B cell (primary cell): Measurements from ENCODE around the gene TMED5. TPM values are rescaled to one million over a fixed set of nuclear protein-coding genes. Genes with fewer than 3 reads are reported as not detected.
A peak's percentile ranks its signal among the peaks of the same experiment; 100 is the strongest.
"Not testable (repeated sequence)": the region's sequence is repeated elsewhere in the genome, so short reads cannot be mapped to it uniquely, and the experiment has no call there.

ENCODE experiments used
- ATAC-seq: fragments of 200-7000 bp; cut with Tn5 transposase; one replicate; pipeline ENCODE4 v1.10.0; 2021; ENCODE audit warnings: low read depth, mild to moderate bottlenecking, moderate number of reproducible peaks, moderate library complexity
- CTCF ChIA-PET: fragments of 350-600 bp; sonication (Branson Sonifier 250); formaldehyde crosslinking; loops from one replicate; lab custom pipeline; 2021; ENCODE audit warnings: antibody characterized with exemption, inconsistent platforms; lab: Charles Lee
- POLR2A ChIA-PET: fragments of 350-600 bp; sonication (Branson Sonifier 250); formaldehyde crosslinking; loops from one replicate; lab custom pipeline; 2021; ENCODE audit warnings: antibody characterized with exemption; lab: Charles Lee
- DNase-seq: peaks from one replicate; pipeline ENCODE4 v3.0.0; 2013
- H2AFZ ChIP-seq: 2 replicates; pipeline ENCODE4 v1.6.1; 2012; ENCODE audit warnings: mild to moderate bottlenecking, low read depth, low read length; ENCODE audit not compliant: insufficient read depth, poor library complexity, severe bottlenecking
- H3K27ac ChIP-seq, 2 donors: 1 replicate in 1 of 2; 2 replicates in 1 of 2; pipeline ENCODE4 v1.5.1; 2012 to 2013; ENCODE audit warnings: low read length in 2 of 2, mild to moderate bottlenecking in 2 of 2, moderate library complexity in 1 of 2
- H3K27me3 ChIP-seq, 4 experiments: fragments of 200-600 bp in 1 of 4; sonication (generic) in 1 of 4; replicated peaks in 1 of 4; 1 replicate in 2 of 4; 2 replicates in 2 of 4; pipeline versions ENCODE4 v1.6.1 to v1.7.0; 2013 to 2016; ENCODE audit warnings: low read length in 3 of 4, mild to moderate bottlenecking in 2 of 4, mixed read lengths in 1 of 4, moderate library complexity in 1 of 4; ENCODE audit not compliant: insufficient read depth in 4 of 4, control insufficient read depth in 3 of 4; ENCODE audit errors: control extremely low read depth in 1 of 4
- H3K36me3 ChIP-seq, 2 experiments: replicated peaks in 1 of 2; 1 replicate in 1 of 2; 2 replicates in 1 of 2; pipeline versions ENCODE4 v1.6.1 to v1.7.1; 2013; ENCODE audit warnings: low read length in 1 of 2; ENCODE audit not compliant: insufficient read depth in 2 of 2, control insufficient read depth in 1 of 2; ENCODE audit errors: control extremely low read depth in 1 of 2, extremely low read depth in 1 of 2
- H3K4me1 ChIP-seq, 2 donors: fragments of 200-600 bp in 1 of 2; sonication (generic) in 1 of 2; 1 replicate in 1 of 2; 2 replicates in 1 of 2; pipeline versions ENCODE4 v1.5.1 to v1.6.1; 2013 to 2017; ENCODE audit warnings: low read length in 2 of 2; ENCODE audit not compliant: control insufficient read depth in 2 of 2, insufficient read depth in 2 of 2
- H3K4me2 ChIP-seq: replicated peaks from 2 replicates; pipeline ENCODE3; 2012; ENCODE audit warnings: mild to moderate bottlenecking, low read depth, low read length; ENCODE audit not compliant: poor library complexity, severe bottlenecking
- H3K4me3 ChIP-seq, 5 experiments: fragments of 200-600 bp in 1 of 5; sonication (generic) in 1 of 5; 1 replicate in 3 of 5; 2 replicates in 2 of 5; pipeline versions ENCODE4 v1.5.1 to v1.7.0; 2011 to 2016; ENCODE audit warnings: low read length in 4 of 5, mild to moderate bottlenecking in 4 of 5, low read depth in 2 of 5, control low read depth in 1 of 5, moderate library complexity in 1 of 5; ENCODE audit not compliant: insufficient read depth in 1 of 5; ENCODE audit errors: control extremely low read depth in 1 of 5, extremely low read depth in 1 of 5
- H3K79me2 ChIP-seq: fragments of 200-600 bp; sonication (generic); one replicate; pipeline ENCODE4 v1.6.0; 2016; ENCODE audit warnings: low read length; ENCODE audit not compliant: control insufficient read depth, insufficient read depth
- H3K9ac ChIP-seq: fragments of 200-600 bp; sonication (generic); 2 replicates; pipeline ENCODE4 v1.6.1; 2017; ENCODE audit warnings: mild to moderate bottlenecking, low read length, moderate library complexity
- H3K9me3 ChIP-seq, 3 donors: one replicate each; pipeline versions ENCODE4 v1.6.1 to v1.7.1; 2013; ENCODE audit warnings: low read length in 2 of 3; ENCODE audit not compliant: control insufficient read depth in 2 of 3, insufficient read depth in 1 of 3; ENCODE audit errors: control extremely low read depth in 1 of 3
- H4K20me1 ChIP-seq: 2 replicates; pipeline ENCODE4 v1.6.0; 2012; ENCODE audit warnings: mild to moderate bottlenecking, low read length; ENCODE audit not compliant: insufficient read depth, control insufficient read depth, poor library complexity, severe bottlenecking
- H3K27ac Mint-ChIP-seq: one replicate; pipeline ENCODE4 v1.8.0; 2021; ENCODE audit warnings: mixed read lengths
- H3K27me3 Mint-ChIP-seq: one replicate; pipeline ENCODE4 v1.8.0; 2021; ENCODE audit warnings: mixed read lengths
- H3K4me1 Mint-ChIP-seq: one replicate; pipeline ENCODE4 v1.8.0; 2021; ENCODE audit warnings: mixed read lengths
- H3K4me3 Mint-ChIP-seq: one replicate; pipeline ENCODE4 v1.8.0; 2021; ENCODE audit warnings: mixed read lengths
- H3K9me3 Mint-ChIP-seq: one replicate; pipeline ENCODE4 v1.8.0; 2022; ENCODE audit warnings: mixed read lengths; ENCODE audit not compliant: insufficient read depth
- EZH2 ChIP-seq: IDR thresholded peaks from 2 replicates; pipeline ENCODE4 v1.6.1; 2012; ENCODE audit warnings: borderline replicate concordance, low read depth, mild to moderate bottlenecking, moderate library complexity, low read length; ENCODE audit not compliant: insufficient read depth, poor library complexity, severe bottlenecking
- WGBS: methylation state at CpG from one replicate; pipeline ENCODE4 v1.1.5; 2013; ENCODE audit warnings: missing lambda C conversion rate; ENCODE audit not compliant: insufficient coverage; 5-methylcytosine and 5-hydroxymethylcytosine counted together
- intact Hi-C: fragments of 100-400 bp; cut with micrococcal nuclease; formaldehyde crosslinking; loops from one replicate; pipeline ENCODE4 v1.10.0; 2022
- polyA plus RNA-seq: library from polyadenylated mRNA; depleted of rRNA; stranded (reverse); fragments of >200 nt; gene quantifications from 2 replicates; pipeline ENCODE4 v1.2.3, GENCODE V29; 2012
- total RNA-seq, 2 donors: library from RNA; stranded (reverse); fragments of 120-200 nt in 1 of 2; gene quantifications; 1 replicate in 1 of 2; 2 replicates in 1 of 2; pipeline versions ENCODE4 v1.2.3 to v1.2.4, GENCODE V29; 2013 to 2022
- TF ChIP-seq, protein P1 (sequence below): fragments of 200-600 bp; IDR thresholded peaks from one replicate; pipeline ENCODE4 v1.8.0; 2022; ENCODE audit warnings: antibody characterized with exemption, mild to moderate bottlenecking

The TMED5 gene
- total and polyA plus RNA-seq, 2 donors (not counting 1 experiment from before 2014, with no cell fraction given): 23.7 to 46.1 TPM

DNA sequence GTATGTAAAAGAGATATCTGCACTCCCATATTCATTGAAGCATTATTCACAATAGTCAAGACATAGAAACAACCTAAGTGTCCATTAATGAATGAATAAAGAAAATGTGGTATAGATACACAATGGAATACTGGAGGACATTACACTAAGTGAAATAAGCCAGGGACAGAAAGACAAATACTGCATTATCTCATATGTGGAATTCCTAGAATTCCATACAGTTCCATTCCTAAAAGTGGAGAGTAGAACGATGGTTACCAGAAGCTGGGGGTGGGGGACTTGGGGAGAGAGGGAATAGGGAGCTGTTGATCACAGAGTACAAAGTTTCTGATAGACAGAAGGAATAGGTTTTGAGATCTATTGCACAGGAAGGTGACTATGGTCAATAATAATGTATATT lies 7.4 kb downstream of the TMED5 start:
- Mint-ChIP-seq H3K4me1 (peaks cover 54% of the 10 kb centered on the region), H3K27ac (no peak overlapping the region), H3K27me3 (no peaks in the 10 kb centered on the region), H3K4me3 (peak overlapping the region; percentile 1), H3K9me3 (no peaks in the 10 kb centered on the region)
- Histone ChIP-seq H3K4me1 (peaks cover 13 to 39% of the 10 kb centered on the region in 2 donors), H3K27ac (no peak overlapping the region), H3K9me3 (peaks cover 0 to 12% (median 2%) of the 10 kb centered on the region in 3 donors), H3K4me2 (peak overlapping the region; percentile 58), H3K79me2 (peaks cover 99% of the 10 kb centered on the region), H3K4me3 (no peak overlapping the region), H3K36me3 (peaks cover 0 to 4% of the 10 kb centered on the region in 2 experiments), H3K27me3 (no peaks in the 10 kb centered on the region), H4K20me1 (peaks cover 77% of the 10 kb centered on the region), H3K9ac (no peak overlapping the region), H2AFZ (no peak overlapping the region)
- ChIA-PET POLR2A (no interaction called here), CTCF (no interaction called here)
- ATAC-seq (no peak), DNase-seq (no peak)
- intact Hi-C loops: no loop called here
- TF ChIP-seq, protein P1, sequence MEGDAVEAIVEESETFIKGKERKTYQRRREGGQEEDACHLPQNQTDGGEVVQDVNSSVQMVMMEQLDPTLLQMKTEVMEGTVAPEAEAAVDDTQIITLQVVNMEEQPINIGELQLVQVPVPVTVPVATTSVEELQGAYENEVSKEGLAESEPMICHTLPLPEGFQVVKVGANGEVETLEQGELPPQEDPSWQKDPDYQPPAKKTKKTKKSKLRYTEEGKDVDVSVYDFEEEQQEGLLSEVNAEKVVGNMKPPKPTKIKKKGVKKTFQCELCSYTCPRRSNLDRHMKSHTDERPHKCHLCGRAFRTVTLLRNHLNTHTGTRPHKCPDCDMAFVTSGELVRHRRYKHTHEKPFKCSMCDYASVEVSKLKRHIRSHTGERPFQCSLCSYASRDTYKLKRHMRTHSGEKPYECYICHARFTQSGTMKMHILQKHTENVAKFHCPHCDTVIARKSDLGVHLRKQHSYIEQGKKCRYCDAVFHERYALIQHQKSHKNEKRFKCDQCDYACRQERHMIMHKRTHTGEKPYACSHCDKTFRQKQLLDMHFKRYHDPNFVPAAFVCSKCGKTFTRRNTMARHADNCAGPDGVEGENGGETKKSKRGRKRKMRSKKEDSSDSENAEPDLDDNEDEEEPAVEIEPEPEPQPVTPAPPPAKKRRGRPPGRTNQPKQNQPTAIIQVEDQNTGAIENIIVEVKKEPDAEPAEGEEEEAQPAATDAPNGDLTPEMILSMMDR: no peak
- TF ChIP-seq EZH2: no peak
- WGBS: no CpG with 5 or more reads among the region's 1 CpG

DNA sequence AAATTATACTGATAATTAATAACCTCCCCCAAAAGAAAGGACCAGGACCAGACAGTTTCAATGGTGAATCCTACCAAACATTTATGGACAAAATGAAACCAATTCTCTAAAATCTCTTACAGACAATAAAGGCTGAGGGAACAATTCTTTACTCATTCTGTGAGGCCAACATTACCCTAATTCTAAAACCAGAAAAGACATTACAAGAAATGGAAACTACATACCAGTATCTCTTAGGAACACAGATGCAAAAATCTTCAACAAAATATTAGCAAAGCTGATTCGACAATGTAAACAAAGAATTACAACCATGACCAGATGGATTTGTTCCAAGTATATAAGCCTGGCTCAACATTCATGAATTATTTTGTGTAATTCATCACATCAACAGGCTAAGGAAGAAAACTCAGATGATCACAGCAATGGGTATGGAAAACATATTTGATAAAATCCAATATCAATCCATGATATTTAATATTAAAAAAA lies 8.6 kb downstream of the TMED5 start:
- ChIA-PET POLR2A (no interaction called here), CTCF (no interaction called here)
- ATAC-seq: no peak
- DNase-seq: no peak
- no peaks in the 10 kb centered on the region for H3K27me3 Mint-ChIP-seq
- peaks cover 4% of the 10 kb centered on the region for H3K9me3 Mint-ChIP-seq
- no CpG with 5 or more reads among the region's 1 CpG for WGBS
- TF ChIP-seq EZH2: no peak
- TF ChIP-seq, protein P1: no peak
- Histone ChIP-seq H3K4me3 (peak overlapping the region in 1 of 5 experiments; percentile 43), H3K27me3 (no peaks in the 10 kb centered on the region), H3K9ac (peak overlapping the region; percentile 20), H2AFZ (no peak overlapping the region), H3K79me2 (peaks cover 99% of the 10 kb centered on the region), H3K27ac (peak overlapping the region in 1 of 2 donors; percentile 3), H4K20me1 (peaks cover 66% of the 10 kb centered on the region), H3K4me1 (peaks cover 11 to 29% of the 10 kb centered on the region in 2 donors), H3K9me3 (peaks cover 0 to 12% (median 2%) of the 10 kb centered on the region in 3 donors), H3K36me3 (peaks cover under 1 to 5% of the 10 kb centered on the region in 2 experiments), H3K4me2 (peak overlapping the region; percentile 58)
- H3K27ac Mint-ChIP-seq: no peak overlapping the region
- intact Hi-C loops: no loop called here
- peaks cover 51% of the 10 kb centered on the region for H3K4me1 Mint-ChIP-seq
- peak overlapping the region; percentile 80 for H3K4me3 Mint-ChIP-seq

GRCh38 chr1:93170141-93170678 lies 10.0 kb downstream of the TMED5 start:
- H3K4me3 Mint-ChIP-seq, H3K9ac ChIP-seq, H3K27ac Mint-ChIP-seq, ATAC-seq, intact Hi-C loops, DNase-seq, H3K27me3 Mint-ChIP-seq, H3K4me2 ChIP-seq, H3K36me3 ChIP-seq, H3K27me3 ChIP-seq, H3K27ac ChIP-seq, H3K9me3 Mint-ChIP-seq, CTCF ChIA-PET, H3K4me3 ChIP-seq, H2AFZ ChIP-seq: not testable (repeated sequence)
- H3K9me3 ChIP-seq: peaks cover 0 to 12% (median 4%) of the 10 kb centered on the region in 3 donors
- 98% methylated on average over 31 of the region's 36 CpGs for WGBS
- peaks cover 52% of the 10 kb centered on the region for H3K4me1 Mint-ChIP-seq
- H3K79me2 ChIP-seq: peaks cover 96% of the 10 kb centered on the region
- POLR2A ChIA-PET: interaction anchor here (0.6 kb wide), 1 partner anchor 851 kb away, joined by 3 read pairs; no protein-coding TSS in a partner anchor
- H4K20me1 ChIP-seq: peaks cover 62% of the 10 kb centered on the region
- H3K4me1 ChIP-seq: peaks cover 8 to 25% of the 10 kb centered on the region in 2 donors
